Muscle layer of duodenum (tissue), 2 donors: Measurements from ENCODE around the gene EEIG1.

Experiments used
- H3K27ac ChIP-seq: one replicate; pipeline ENCODE4 v1.7.0; 2013; ENCODE audit warnings: mild to moderate bottlenecking, low read length
- H3K27me3 ChIP-seq: one replicate; pipeline ENCODE4 v1.7.0; 2013; ENCODE audit warnings: low read depth, mild to moderate bottlenecking, control low read depth, low read length
- H3K36me3 ChIP-seq, 2 donors: one replicate each; pipeline ENCODE4 v1.7.0; 2013; ENCODE audit warnings: low read length in 2 of 2, control low read depth in 1 of 2, mild to moderate bottlenecking in 1 of 2; ENCODE audit not compliant: insufficient read depth in 2 of 2, control insufficient read depth in 1 of 2
- H3K4me1 ChIP-seq, 2 donors: one replicate each; pipeline ENCODE4 v1.7.0; 2013; ENCODE audit warnings: low read length in 2 of 2, mild to moderate bottlenecking in 2 of 2, control low read depth in 1 of 2, moderate library complexity in 1 of 2; ENCODE audit not compliant: insufficient read depth in 2 of 2, control insufficient read depth in 1 of 2
- H3K4me3 ChIP-seq, 2 donors: one replicate each; pipeline ENCODE4 v1.7.0; 2013; ENCODE audit warnings: low read length in 2 of 2, low read depth in 1 of 2, mild to moderate bottlenecking in 1 of 2
- H3K9me3 ChIP-seq, 2 donors: one replicate each; pipeline ENCODE4 v1.7.0; 2013; ENCODE audit warnings: low read length in 2 of 2, control low read depth in 1 of 2, mild to moderate bottlenecking in 1 of 2; ENCODE audit not compliant: control insufficient read depth in 1 of 2
- donor health status: healthy.

Gene EEIG1

DNA sequence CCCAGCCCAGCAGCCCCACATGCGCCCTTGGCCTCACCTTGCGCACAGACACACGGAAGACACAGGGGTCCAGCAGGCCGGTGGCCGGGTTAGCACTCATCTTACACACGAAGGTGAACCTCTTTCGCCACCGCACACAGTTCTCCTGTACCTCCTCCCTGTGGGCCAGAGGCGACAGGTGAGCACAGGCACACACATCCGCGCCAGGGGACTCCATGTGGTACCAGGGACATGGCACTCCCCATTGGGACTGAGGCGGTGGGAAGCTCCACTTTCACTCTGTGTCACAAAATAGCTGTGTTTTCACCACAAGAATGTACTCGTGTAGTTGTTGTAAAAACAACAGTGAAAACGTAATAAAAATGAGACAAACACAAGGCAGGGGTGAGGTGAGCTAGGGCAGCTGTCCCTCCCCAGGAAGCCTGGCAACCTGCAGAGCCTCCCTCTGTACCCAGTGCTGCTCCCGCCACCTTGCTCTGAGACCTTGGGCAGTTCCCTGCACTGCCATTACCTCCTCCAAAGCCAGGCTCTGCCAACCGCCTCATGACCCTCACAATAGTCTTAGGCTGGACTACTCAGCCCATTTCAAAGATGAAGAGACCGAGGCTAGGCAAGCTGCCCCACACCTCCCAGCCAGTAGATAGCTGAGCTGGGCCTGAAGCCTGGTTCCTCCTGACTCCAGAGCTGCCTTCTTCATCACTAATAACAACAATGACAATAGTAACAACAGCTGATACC is 26.9 kb downstream of the EEIG1 start:
- H3K9me3 ChIP-seq, result no peaks in the 10 kb centered on the region
- no peaks in the 10 kb centered on the region for H3K36me3 ChIP-seq
- no peaks in the 10 kb centered on the region for H3K27me3 ChIP-seq
- no peak overlapping the region for H3K4me3 ChIP-seq
- H3K4me1 ChIP-seq, result peaks cover 17 to 43% of the 10 kb centered on the region in 2 donors
- no peak overlapping the region for H3K27ac ChIP-seq

DNA sequence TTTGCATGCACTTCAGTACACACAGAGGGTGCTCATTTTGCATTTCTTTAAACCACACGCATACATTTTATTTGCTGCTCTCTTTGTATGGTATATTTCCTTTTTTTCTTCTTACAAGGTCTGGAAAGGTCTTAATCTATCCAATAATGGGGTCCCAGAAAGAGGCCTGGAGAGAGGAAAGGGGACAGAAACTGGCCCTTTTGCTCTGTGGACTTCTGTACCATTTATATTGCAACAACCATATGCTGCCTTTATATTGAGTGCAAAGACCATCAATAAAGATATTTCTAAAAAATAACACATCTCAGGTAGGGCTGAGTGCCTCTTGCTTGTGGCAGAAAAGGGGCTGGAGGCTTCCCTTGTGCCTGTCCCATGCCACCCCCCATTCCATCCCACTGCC is 27.6 kb downstream of the EEIG1 start:
- no peaks in the 10 kb centered on the region for H3K9me3 ChIP-seq
- H3K27ac ChIP-seq, result no peak overlapping the region
- H3K4me3 ChIP-seq, result no peak overlapping the region
- peaks cover 17 to 43% of the 10 kb centered on the region in 2 donors for H3K4me1 ChIP-seq
- H3K27me3 ChIP-seq, result no peaks in the 10 kb centered on the region
- peaks cover under 1 to 2% of the 10 kb centered on the region in 2 donors for H3K36me3 ChIP-seq

- no peaks in the 10 kb centered on the region for H3K9me3 ChIP-seq
- H3K4me3 ChIP-seq, result no peak overlapping the region
- no peaks in the 10 kb centered on the region for H3K27me3 ChIP-seq
- peaks cover 5 to 8% of the 10 kb centered on the region in 2 donors for H3K36me3 ChIP-seq
- H3K27ac ChIP-seq, result peak overlapping the region; percentile 63
- H3K4me1 ChIP-seq, result peaks cover 17 to 45% of the 10 kb centered on the region in 2 donors
Measured at GRCh38 chr9:127950513-127951289, 30.1 kb downstream of the EEIG1 start.

DNA sequence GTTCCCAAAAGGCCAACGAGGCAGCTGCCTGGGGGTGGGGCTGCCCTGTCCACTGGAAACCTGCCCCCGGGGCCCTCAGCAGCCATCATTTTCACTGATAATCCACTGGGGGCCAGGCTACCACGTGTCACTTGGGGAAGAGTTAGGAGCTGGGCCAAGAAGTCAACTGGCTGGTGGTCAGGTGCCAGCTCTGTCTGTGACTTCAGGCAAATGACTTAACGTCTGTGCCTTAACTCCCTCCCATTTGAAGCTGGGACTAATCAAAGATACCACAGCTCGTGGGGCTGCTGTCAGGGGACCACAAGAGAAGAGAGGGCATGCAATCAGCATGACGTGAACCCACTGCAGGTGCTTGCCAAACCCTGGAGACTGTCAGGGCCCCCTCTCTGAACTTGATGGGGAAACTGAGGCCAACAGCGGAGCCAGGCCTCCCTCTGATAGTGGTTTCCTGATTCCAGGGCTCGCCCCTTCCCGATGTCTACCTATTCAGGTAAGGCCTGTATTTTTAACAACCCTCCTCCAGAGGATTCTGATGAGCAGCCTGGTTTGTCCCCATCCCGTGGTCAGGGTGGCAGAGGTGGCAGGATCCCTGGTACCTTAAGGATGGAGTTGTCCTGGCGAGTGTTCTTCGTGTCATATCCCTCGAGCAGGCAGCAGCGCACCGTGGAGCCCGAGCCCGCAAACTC is 30.8 kb downstream of the EEIG1 start:
- H3K27ac ChIP-seq, result peak overlapping the region; percentile 63
- H3K4me1 ChIP-seq, result peaks cover 13 to 38% of the 10 kb centered on the region in 2 donors
- no peaks in the 10 kb centered on the region for H3K9me3 ChIP-seq
- H3K27me3 ChIP-seq, result no peaks in the 10 kb centered on the region
- peaks cover 9% of the 10 kb centered on the region in 2 donors for H3K36me3 ChIP-seq
- no peak overlapping the region for H3K4me3 ChIP-seq

DNA sequence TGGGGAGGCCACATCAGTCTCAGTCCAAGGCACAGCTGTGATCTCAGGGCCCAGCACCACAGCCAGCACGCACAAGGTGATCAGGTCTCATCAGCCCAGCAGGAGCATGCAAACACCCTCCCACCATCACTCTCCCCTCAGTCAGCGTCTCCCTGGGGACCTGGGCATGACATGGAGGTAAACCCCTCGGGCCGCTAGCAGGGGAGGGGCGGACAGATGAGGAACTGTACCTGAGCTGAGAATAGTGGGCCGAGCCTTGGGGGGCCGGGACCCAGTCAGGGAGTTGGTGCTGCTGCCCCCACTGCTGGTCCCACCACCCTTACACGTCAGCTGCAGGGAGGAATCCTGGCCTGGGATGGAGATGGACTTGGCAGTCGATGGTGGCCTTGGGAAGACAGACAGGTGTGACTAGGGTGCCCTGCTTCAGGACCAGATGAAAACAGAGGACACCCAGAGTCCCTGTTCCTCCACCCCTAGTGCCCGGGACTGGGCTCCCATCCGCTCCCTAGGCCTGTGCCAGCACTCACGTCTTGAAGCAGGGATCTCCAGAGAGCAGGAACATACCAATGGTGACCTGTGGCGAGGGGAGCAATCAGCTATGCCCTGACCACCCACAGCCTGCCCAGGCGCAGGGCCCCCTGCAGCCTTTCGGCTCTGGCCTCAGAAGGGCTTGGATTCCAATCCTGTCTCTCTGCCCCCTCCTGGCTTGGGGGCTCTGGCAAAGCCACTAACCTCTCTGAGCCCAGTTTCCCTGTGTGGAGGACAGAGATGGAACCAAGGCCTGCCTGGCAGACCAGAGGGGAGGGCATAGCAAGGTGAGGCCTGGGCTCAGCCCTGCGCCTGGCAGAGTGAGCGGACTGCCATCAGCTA is 32.7 kb downstream of the EEIG1 start:
- Histone ChIP-seq H3K27me3 (no peaks in the 10 kb centered on the region), H3K4me3 (no peak overlapping the region), H3K9me3 (no peaks in the 10 kb centered on the region), H3K4me1 (peaks cover 4 to 29% of the 10 kb centered on the region in 2 donors), H3K36me3 (peaks cover 17 to 20% of the 10 kb centered on the region in 2 donors), H3K27ac (no peak overlapping the region)

- Histone ChIP-seq H3K27me3 (no peaks in the 10 kb centered on the region), H3K36me3 (peaks cover 20 to 28% of the 10 kb centered on the region in 2 donors), H3K9me3 (no peaks in the 10 kb centered on the region), H3K27ac (no peak overlapping the region), H3K4me3 (no peak overlapping the region), H3K4me1 (peaks cover under 1 to 40% of the 10 kb centered on the region in 2 donors)
Measured at GRCh38 chr9:127946728-127947127, 34.1 kb downstream of the EEIG1 start.

- H3K9me3 ChIP-seq, result no peaks in the 10 kb centered on the region
- peaks cover 0 to 40% of the 10 kb centered on the region in 2 donors for H3K4me1 ChIP-seq
- H3K4me3 ChIP-seq, result no peak overlapping the region
- no peak overlapping the region for H3K27ac ChIP-seq
- peaks cover 20 to 28% of the 10 kb centered on the region in 2 donors for H3K36me3 ChIP-seq
- H3K27me3 ChIP-seq, result no peaks in the 10 kb centered on the region
Measured at GRCh38 chr9:127945942-127946341, 34.8 kb downstream of the EEIG1 start.

GRCh38 chr9:127945338-127945737 is 35.5 kb downstream of the EEIG1 start:
- Histone ChIP-seq H3K9me3 (no peaks in the 10 kb centered on the region), H3K36me3 (peaks cover 20 to 28% of the 10 kb centered on the region in 2 donors), H3K4me3 (no peak overlapping the region), H3K27ac (no peak overlapping the region), H3K27me3 (no peaks in the 10 kb centered on the region), H3K4me1 (peaks cover 0 to 36% of the 10 kb centered on the region in 2 donors)

- peaks cover 0 to 32% of the 10 kb centered on the region in 2 donors for H3K4me1 ChIP-seq
- H3K36me3 ChIP-seq, result peaks cover 20 to 28% of the 10 kb centered on the region in 2 donors
- H3K27ac ChIP-seq, result no peak overlapping the region
- no peak overlapping the region for H3K4me3 ChIP-seq
- no peaks in the 10 kb centered on the region for H3K27me3 ChIP-seq
- H3K9me3 ChIP-seq, result no peaks in the 10 kb centered on the region
Measured at GRCh38 chr9:127944586-127945218, 36.1 kb downstream of the EEIG1 start.

- H3K4me1 ChIP-seq, result peaks cover 0 to 28% of the 10 kb centered on the region in 2 donors
- H3K36me3 ChIP-seq, result peaks cover 20 to 28% of the 10 kb centered on the region in 2 donors
- H3K27ac ChIP-seq, result no peak overlapping the region
- no peaks in the 10 kb centered on the region for H3K27me3 ChIP-seq
- no peak overlapping the region for H3K4me3 ChIP-seq
- no peaks in the 10 kb centered on the region for H3K9me3 ChIP-seq
Measured at GRCh38 chr9:127943731-127944144, 37.1 kb downstream of the EEIG1 start.
